Measurements from ENCODE around the gene AP3B1.

Gene AP3B1

GRCh38 chr5:78326930-78327329 lies 32.4 kb upstream of the AP3B1 start:
- Histone ChIP-seq H3K27me3 (ENCODE audit: insufficient read depth, low read length) (no peaks in the 10 kb centered on the region), H3K4me3 (ENCODE audit: low read depth, low read length) (no peak overlapping the region), H3K4me1 (ENCODE audit: control insufficient read depth, insufficient read depth, low read length, unreplicated experiment) (peaks cover 9% of the 10 kb centered on the region), H3K36me3 (ENCODE audit: insufficient read depth, low read length) (no peaks in the 10 kb centered on the region), H3K27ac (ENCODE audit: low read depth, low read length) (no peak overlapping the region), H2AFZ (ENCODE audit: low read length, unreplicated experiment) (no peak overlapping the region), H3K79me2 (ENCODE audit: control insufficient read depth, insufficient read depth, low read length, unreplicated experiment) (no peaks in the 10 kb centered on the region)

DNA sequence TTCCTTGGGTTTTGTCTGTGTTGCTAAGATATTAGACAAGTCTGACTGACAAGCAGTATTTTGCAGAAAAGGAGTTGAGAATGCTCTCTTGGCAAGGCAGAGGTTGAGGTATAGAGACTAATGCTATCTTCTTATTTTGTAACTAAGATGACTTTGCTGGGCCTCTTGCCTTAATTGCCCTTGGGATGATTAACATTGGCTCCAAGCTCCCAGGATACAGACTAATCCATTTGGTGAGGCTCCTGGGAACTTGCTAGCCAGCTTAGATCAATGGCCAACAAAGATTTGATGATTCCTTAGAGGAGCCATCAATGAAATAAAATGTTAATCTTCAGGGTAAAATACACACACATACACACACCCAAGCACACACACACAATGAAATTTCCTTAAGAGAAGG lies 28.7 kb upstream of the AP3B1 start:
- H2AFZ ChIP-seq (ENCODE audit: low read length, unreplicated experiment), result no peak overlapping the region
- H3K4me1 ChIP-seq (ENCODE audit: control insufficient read depth, insufficient read depth, low read length, unreplicated experiment), result peaks cover under 1% of the 10 kb centered on the region
- no peak overlapping the region for H3K27ac ChIP-seq (ENCODE audit: low read depth, low read length)
- no peaks in the 10 kb centered on the region for H3K27me3 ChIP-seq (ENCODE audit: insufficient read depth, low read length)
- H3K4me3 ChIP-seq (ENCODE audit: low read depth, low read length), result no peak overlapping the region
- H3K36me3 ChIP-seq (ENCODE audit: insufficient read depth, low read length), result no peaks in the 10 kb centered on the region
- H3K79me2 ChIP-seq (ENCODE audit: control insufficient read depth, insufficient read depth, low read length, unreplicated experiment), result no peaks in the 10 kb centered on the region

GRCh38 chr5:78320401-78320800 lies 25.9 kb upstream of the AP3B1 start:
- no peaks in the 10 kb centered on the region for H3K4me1 ChIP-seq (ENCODE audit: control insufficient read depth, insufficient read depth, low read length, unreplicated experiment)
- H2AFZ ChIP-seq (ENCODE audit: low read length, unreplicated experiment), result no peak overlapping the region
- no peaks in the 10 kb centered on the region for H3K79me2 ChIP-seq (ENCODE audit: control insufficient read depth, insufficient read depth, low read length, unreplicated experiment)
- H3K27ac ChIP-seq (ENCODE audit: low read depth, low read length), result no peak overlapping the region
- H3K4me3 ChIP-seq (ENCODE audit: low read depth, low read length), result no peak overlapping the region
- no peaks in the 10 kb centered on the region for H3K36me3 ChIP-seq (ENCODE audit: insufficient read depth, low read length)
- no peaks in the 10 kb centered on the region for H3K27me3 ChIP-seq (ENCODE audit: insufficient read depth, low read length)

DNA sequence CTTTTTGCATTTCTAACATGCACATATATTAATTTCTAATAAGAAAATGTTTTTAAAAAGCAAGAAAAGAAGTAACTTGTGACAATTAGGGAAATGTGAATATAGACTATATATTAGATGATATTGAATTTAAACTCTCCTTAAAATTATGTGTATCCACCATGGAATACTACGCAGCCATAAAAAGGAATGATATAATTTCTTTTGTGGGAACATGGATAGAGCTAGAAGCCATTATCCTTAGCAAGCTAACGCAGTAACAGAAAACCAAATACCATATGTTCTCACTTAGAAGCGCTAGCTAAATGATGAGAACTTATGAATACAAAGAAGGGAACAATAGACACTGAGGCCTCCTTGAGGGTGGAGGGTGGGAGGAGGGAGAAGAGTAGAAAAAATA lies 23.8 kb upstream of the AP3B1 start:
- Histone ChIP-seq H3K4me1 (ENCODE audit: control insufficient read depth, insufficient read depth, low read length, unreplicated experiment) (no peaks in the 10 kb centered on the region), H3K36me3 (ENCODE audit: insufficient read depth, low read length) (no peaks in the 10 kb centered on the region), H3K79me2 (ENCODE audit: control insufficient read depth, insufficient read depth, low read length, unreplicated experiment) (no peaks in the 10 kb centered on the region), H3K27ac (ENCODE audit: low read depth, low read length) (no peak overlapping the region), H2AFZ (ENCODE audit: low read length, unreplicated experiment) (no peak overlapping the region), H3K4me3 (ENCODE audit: low read depth, low read length) (no peak overlapping the region), H3K27me3 (ENCODE audit: insufficient read depth, low read length) (peaks cover 3% of the 10 kb centered on the region; the same call in 1 of the 2 replicates)

DNA sequence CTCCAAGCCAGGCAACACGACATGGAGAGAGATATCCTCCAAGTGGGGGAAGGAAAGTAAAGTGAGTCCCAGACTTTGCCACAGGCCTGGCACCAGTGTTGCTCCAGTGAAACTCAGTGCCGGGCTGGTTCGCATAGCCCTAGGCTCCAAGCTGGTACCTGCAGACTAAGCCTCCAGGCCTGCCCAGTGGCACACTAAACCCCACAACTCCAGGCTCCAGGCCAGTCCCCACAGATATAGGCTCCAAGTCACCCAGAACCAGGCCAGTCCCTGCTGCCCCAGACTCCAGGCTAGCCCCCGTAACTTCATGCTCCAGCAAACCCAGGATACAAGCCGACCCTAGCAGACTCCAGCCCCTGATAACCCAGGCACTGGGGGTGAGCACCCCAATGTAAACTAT lies 23.0 kb upstream of the AP3B1 start:
- Histone ChIP-seq H2AFZ (ENCODE audit: low read length, unreplicated experiment) (no peak overlapping the region), H3K4me3 (ENCODE audit: low read depth, low read length) (no peak overlapping the region), H3K79me2 (ENCODE audit: control insufficient read depth, insufficient read depth, low read length, unreplicated experiment) (no peaks in the 10 kb centered on the region), H3K27me3 (ENCODE audit: insufficient read depth, low read length) (peaks cover 3% of the 10 kb centered on the region; the same call in 1 of the 2 replicates), H3K4me1 (ENCODE audit: control insufficient read depth, insufficient read depth, low read length, unreplicated experiment) (no peaks in the 10 kb centered on the region), H3K36me3 (ENCODE audit: insufficient read depth, low read length) (no peaks in the 10 kb centered on the region), H3K27ac (ENCODE audit: low read depth, low read length) (no peak overlapping the region)

DNA sequence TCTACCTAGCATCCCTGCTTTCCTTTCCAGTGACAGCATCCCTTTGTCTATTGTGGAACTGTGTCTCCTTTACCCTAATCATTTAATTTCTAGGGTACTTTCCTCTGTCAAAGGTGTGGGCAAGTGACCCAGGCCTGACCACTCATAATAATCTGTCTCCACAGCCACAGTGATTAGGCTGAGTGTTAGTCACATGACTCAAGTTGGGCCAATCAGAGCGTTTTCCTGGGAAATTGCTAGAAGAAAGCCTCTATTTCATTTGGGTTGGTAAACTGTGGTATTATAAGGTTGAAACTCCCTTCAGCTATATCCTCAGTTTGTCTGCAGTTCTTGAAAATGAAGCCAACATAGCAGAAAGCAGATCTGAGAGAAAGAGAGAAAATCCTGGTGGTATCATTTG lies 14.2 kb upstream of the AP3B1 start:
- no peak overlapping the region for H3K4me3 ChIP-seq (ENCODE audit: low read depth, low read length)
- H3K36me3 ChIP-seq (ENCODE audit: insufficient read depth, low read length), result no peaks in the 10 kb centered on the region
- H3K27ac ChIP-seq (ENCODE audit: low read depth, low read length), result no peak overlapping the region
- H2AFZ ChIP-seq (ENCODE audit: low read length, unreplicated experiment), result no peak overlapping the region
- H3K79me2 ChIP-seq (ENCODE audit: control insufficient read depth, insufficient read depth, low read length, unreplicated experiment), result no peaks in the 10 kb centered on the region
- 0 out of 2 replicates have a peak, but pooled peaks cover 5% of the 10 kb centered on the region for H3K27me3 ChIP-seq (ENCODE audit: insufficient read depth, low read length)
- no peaks in the 10 kb centered on the region for H3K4me1 ChIP-seq (ENCODE audit: control insufficient read depth, insufficient read depth, low read length, unreplicated experiment)

- H3K36me3 ChIP-seq (ENCODE audit: insufficient read depth, low read length), result no peaks in the 10 kb centered on the region
- H3K4me3 ChIP-seq (ENCODE audit: low read depth, low read length), result no peak overlapping the region
- H3K27ac ChIP-seq (ENCODE audit: low read depth, low read length), result no peak overlapping the region
- no peak overlapping the region for H2AFZ ChIP-seq (ENCODE audit: low read length, unreplicated experiment)
- peaks cover 4% of the 10 kb centered on the region for H3K4me1 ChIP-seq (ENCODE audit: control insufficient read depth, insufficient read depth, low read length, unreplicated experiment)
- no peaks in the 10 kb centered on the region for H3K27me3 ChIP-seq (ENCODE audit: insufficient read depth, low read length)
- no peaks in the 10 kb centered on the region for H3K79me2 ChIP-seq (ENCODE audit: control insufficient read depth, insufficient read depth, low read length, unreplicated experiment)
These were observed 6.1 kb upstream of the AP3B1 start for GRCh38 chr5:78300464-78301045.

DNA sequence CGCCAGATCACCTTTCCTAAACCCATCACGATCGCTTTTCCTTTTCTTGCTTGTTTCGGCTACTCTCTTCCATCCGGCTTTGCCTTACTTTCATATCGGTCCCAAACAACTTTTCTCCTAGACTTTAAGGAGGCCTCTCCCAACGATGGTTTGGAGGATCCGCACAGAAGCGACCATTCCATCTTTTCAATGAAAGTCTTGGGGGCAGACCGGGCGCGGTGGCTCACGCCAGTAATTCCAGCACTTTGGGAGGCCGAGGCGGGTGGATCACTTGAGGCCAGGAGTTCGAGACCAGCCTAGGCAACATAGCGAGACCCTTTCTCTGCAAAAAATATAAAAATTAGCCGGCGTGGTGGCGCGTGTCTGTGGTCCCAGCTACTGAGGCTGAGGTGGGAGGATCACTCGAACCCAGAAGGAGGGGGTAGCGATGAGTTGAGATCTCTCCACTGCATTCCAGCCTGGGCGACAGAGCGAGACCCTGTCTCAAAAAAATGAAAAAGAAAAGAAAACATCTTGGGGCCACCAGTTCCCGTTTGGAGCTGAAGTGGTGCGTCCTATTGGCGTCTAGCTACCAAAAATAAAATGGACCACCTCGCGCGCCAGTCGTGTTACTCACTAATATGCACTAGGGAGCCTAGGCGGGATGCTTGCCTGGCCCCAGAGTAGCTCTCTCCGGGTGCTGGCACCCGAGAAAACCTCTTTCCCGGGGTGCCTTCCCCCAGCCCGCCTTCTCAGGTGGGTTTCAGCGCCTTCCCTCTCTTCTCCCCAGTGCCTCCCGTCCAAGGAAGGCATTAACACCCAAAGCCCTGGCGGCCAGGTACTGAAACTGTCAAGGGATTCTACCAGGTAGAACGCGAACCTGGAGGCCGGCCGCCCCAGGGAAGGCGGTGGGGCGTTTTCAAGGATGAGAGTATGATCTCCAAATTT lies 800 bp upstream of the AP3B1 start:
- Histone ChIP-seq H3K4me3 (ENCODE audit: low read depth, low read length) (peak overlapping the region; percentile 81), H3K27ac (ENCODE audit: low read depth, low read length) (peak overlapping the region; percentile 61), H3K4me1 (ENCODE audit: control insufficient read depth, insufficient read depth, low read length, unreplicated experiment) (peaks cover 16% of the 10 kb centered on the region), H3K79me2 (ENCODE audit: control insufficient read depth, insufficient read depth, low read length, unreplicated experiment) (peaks cover 35% of the 10 kb centered on the region), H3K36me3 (ENCODE audit: insufficient read depth, low read length) (no peaks in the 10 kb centered on the region), H2AFZ (ENCODE audit: low read length, unreplicated experiment) (peak overlapping the region; percentile 96), H3K27me3 (ENCODE audit: insufficient read depth, low read length) (no peaks in the 10 kb centered on the region)

- Histone ChIP-seq H3K27ac (ENCODE audit: low read depth, low read length) (peak overlapping the region; percentile 52), H3K79me2 (ENCODE audit: control insufficient read depth, insufficient read depth, low read length, unreplicated experiment) (peaks cover 48% of the 10 kb centered on the region), H3K4me3 (ENCODE audit: low read depth, low read length) (peak overlapping the region; percentile 81), H3K4me1 (ENCODE audit: control insufficient read depth, insufficient read depth, low read length, unreplicated experiment) (peaks cover 17% of the 10 kb centered on the region), H3K27me3 (ENCODE audit: insufficient read depth, low read length) (no peaks in the 10 kb centered on the region), H2AFZ (ENCODE audit: low read length, unreplicated experiment) (peak overlapping the region; percentile 14), H3K36me3 (ENCODE audit: insufficient read depth, low read length) (no peaks in the 10 kb centered on the region)
These were observed 649 bp downstream of the AP3B1 start for GRCh38 chr5:78293851-78294247.

GRCh38 chr5:78291687-78292086 lies 2.8 kb downstream of the AP3B1 start:
- Histone ChIP-seq H3K36me3 (ENCODE audit: insufficient read depth, low read length) (no peaks in the 10 kb centered on the region), H2AFZ (ENCODE audit: low read length, unreplicated experiment) (no peak overlapping the region), H3K27me3 (ENCODE audit: insufficient read depth, low read length) (no peaks in the 10 kb centered on the region), H3K4me1 (ENCODE audit: control insufficient read depth, insufficient read depth, low read length, unreplicated experiment) (peaks cover 33% of the 10 kb centered on the region), H3K79me2 (ENCODE audit: control insufficient read depth, insufficient read depth, low read length, unreplicated experiment) (peaks cover 69% of the 10 kb centered on the region), H3K27ac (ENCODE audit: low read depth, low read length) (no peak overlapping the region), H3K4me3 (ENCODE audit: low read depth, low read length) (0 out of 2 replicates have a peak overlapping the region, but pooled peaks have one; percentile 22)

GRCh38 chr5:78289911-78290310 lies 4.6 kb downstream of the AP3B1 start:
- Histone ChIP-seq H3K27me3 (ENCODE audit: insufficient read depth, low read length) (no peaks in the 10 kb centered on the region), H3K36me3 (ENCODE audit: insufficient read depth, low read length) (no peaks in the 10 kb centered on the region), H3K27ac (ENCODE audit: low read depth, low read length) (no peak overlapping the region), H3K4me1 (ENCODE audit: control insufficient read depth, insufficient read depth, low read length, unreplicated experiment) (peaks cover 35% of the 10 kb centered on the region), H3K4me3 (ENCODE audit: low read depth, low read length) (no peak overlapping the region), H2AFZ (ENCODE audit: low read length, unreplicated experiment) (no peak overlapping the region), H3K79me2 (ENCODE audit: control insufficient read depth, insufficient read depth, low read length, unreplicated experiment) (peaks cover 85% of the 10 kb centered on the region)
